SK-N-SH treated with all-trans-retinoic acid at 6 μM for 48 hours (cell line): ENCODE results near the gene TMPRSS4.

ENCODE experiments used
- ATAC-seq: fragments of 200-7000 bp; cut with Tn5 transposase; 3 replicates; pipeline ENCODE4 v1.9.1; 2020; ENCODE audit warnings: mild to moderate bottlenecking, moderate library complexity
- BACH2 ChIP-seq: fragments of 250-450 bp; sonication (Bioruptor Pico); IDR thresholded peaks from 2 replicates; pipeline ENCODE4 v1.9.0; 2021; ENCODE audit warnings: mild to moderate bottlenecking, borderline replicate concordance
- CSDC2 ChIP-seq: fragments of 250-450 bp; sonication (Bioruptor Pico); IDR thresholded peaks from 2 replicates; pipeline ENCODE4 v1.5.0; 2020; ENCODE audit warnings: mild to moderate bottlenecking, moderate library complexity
- ESRRG ChIP-seq: fragments of 250-450 bp; sonication (Bioruptor Pico); IDR thresholded peaks from 2 replicates; pipeline ENCODE4 v1.6.1; 2021; ENCODE audit warnings: mild to moderate bottlenecking
- GLIS3 ChIP-seq: fragments of 250-450 bp; sonication (Bioruptor Pico); IDR thresholded peaks from 2 replicates; pipeline ENCODE4 v1.5.0; 2020; ENCODE audit warnings: mild to moderate bottlenecking, moderate library complexity
- OSR1 ChIP-seq: fragments of 250-450 bp; sonication (Bioruptor Pico); IDR thresholded peaks from 2 replicates; pipeline ENCODE4 v1.8.0; 2022; ENCODE audit warnings: moderate library complexity, mild to moderate bottlenecking, inconsistent platforms
- PPARA ChIP-seq: fragments of 250-450 bp; sonication (Bioruptor Pico); IDR thresholded peaks from 2 replicates; pipeline ENCODE4 v1.5.0; 2020; ENCODE audit warnings: mild to moderate bottlenecking, borderline replicate concordance
- SNAI2 ChIP-seq: fragments of 250-450 bp; sonication (Bioruptor Pico); IDR thresholded peaks from 2 replicates; pipeline ENCODE4 v1.5.0; 2020; ENCODE audit warnings: mild to moderate bottlenecking, moderate library complexity
- ZC3H10 ChIP-seq: fragments of 250-450 bp; sonication (Bioruptor Pico); IDR thresholded peaks from 2 replicates; pipeline ENCODE4 v1.5.1; 2021; ENCODE audit warnings: mild to moderate bottlenecking, moderate library complexity
- ZFP3 ChIP-seq: fragments of 250-450 bp; sonication (Bioruptor Pico); IDR thresholded peaks from 2 replicates; pipeline ENCODE4 v1.5.0; 2020; ENCODE audit warnings: mild to moderate bottlenecking, moderate library complexity
- ZFP30 ChIP-seq: fragments of 450-650 bp; formaldehyde crosslinking; IDR thresholded peaks from 2 replicates; pipeline ENCODE4 v1.5.0; 2022; ENCODE audit warnings: mild to moderate bottlenecking, moderate library complexity
- ZNF70 ChIP-seq: fragments of 450-650 bp; formaldehyde crosslinking; IDR thresholded peaks from 2 replicates; pipeline ENCODE4 v1.5.0; 2020; ENCODE audit warnings: mild to moderate bottlenecking, moderate library complexity
- ZNF8 ChIP-seq: fragments of 450-650 bp; formaldehyde crosslinking; IDR thresholded peaks from 2 replicates; pipeline ENCODE4 v1.5.0; 2020; ENCODE audit warnings: mild to moderate bottlenecking, moderate library complexity
- TF ChIP-seq, protein P1 (sequence below): fragments of 250-450 bp; sonication (Bioruptor Pico); IDR thresholded peaks from 2 replicates; pipeline ENCODE4 v1.5.0; 2020; ENCODE audit warnings: mild to moderate bottlenecking, moderate library complexity
- TF ChIP-seq, protein P2 (sequence below): fragments of 250-450 bp; sonication (Bioruptor Pico); IDR thresholded peaks from 2 replicates; pipeline ENCODE4 v1.5.1; 2021; ENCODE audit warnings: mild to moderate bottlenecking, moderate library complexity
- TF ChIP-seq, protein P3 (sequence below): fragments of 250-450 bp; sonication (Bioruptor Pico); IDR thresholded peaks from 2 replicates; pipeline ENCODE4 v1.8.0; 2020; ENCODE audit warnings: mild to moderate bottlenecking, moderate library complexity, borderline replicate concordance
- TF ChIP-seq, protein P4 (sequence below): fragments of 250-450 bp; sonication (Bioruptor Pico); IDR thresholded peaks from 2 replicates; pipeline ENCODE4 v1.8.0; 2021; ENCODE audit warnings: low read depth, mild to moderate bottlenecking, moderate library complexity, borderline replicate concordance

TMPRSS4 gene

DNA sequence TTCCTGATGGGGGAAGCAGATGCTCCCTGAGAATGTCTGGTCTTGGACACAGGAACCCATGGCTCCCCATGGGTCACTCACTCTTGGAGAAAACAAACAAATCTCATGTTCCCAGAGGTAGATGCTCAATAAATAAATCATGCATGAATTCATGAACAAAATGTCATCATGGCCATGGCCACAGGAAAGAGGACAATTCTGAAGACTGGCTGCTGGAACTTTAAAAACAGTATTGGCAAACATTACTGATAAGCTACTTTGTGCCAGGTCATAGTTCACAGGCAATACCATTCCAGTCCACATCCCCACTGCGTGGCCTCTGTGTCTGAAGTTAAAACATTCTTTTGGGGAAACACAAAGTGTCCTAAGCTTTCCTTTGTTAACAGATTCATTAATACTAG, 19.1 kb downstream of the TMPRSS4 start (continued):
- TF ChIP-seq, protein P1, sequence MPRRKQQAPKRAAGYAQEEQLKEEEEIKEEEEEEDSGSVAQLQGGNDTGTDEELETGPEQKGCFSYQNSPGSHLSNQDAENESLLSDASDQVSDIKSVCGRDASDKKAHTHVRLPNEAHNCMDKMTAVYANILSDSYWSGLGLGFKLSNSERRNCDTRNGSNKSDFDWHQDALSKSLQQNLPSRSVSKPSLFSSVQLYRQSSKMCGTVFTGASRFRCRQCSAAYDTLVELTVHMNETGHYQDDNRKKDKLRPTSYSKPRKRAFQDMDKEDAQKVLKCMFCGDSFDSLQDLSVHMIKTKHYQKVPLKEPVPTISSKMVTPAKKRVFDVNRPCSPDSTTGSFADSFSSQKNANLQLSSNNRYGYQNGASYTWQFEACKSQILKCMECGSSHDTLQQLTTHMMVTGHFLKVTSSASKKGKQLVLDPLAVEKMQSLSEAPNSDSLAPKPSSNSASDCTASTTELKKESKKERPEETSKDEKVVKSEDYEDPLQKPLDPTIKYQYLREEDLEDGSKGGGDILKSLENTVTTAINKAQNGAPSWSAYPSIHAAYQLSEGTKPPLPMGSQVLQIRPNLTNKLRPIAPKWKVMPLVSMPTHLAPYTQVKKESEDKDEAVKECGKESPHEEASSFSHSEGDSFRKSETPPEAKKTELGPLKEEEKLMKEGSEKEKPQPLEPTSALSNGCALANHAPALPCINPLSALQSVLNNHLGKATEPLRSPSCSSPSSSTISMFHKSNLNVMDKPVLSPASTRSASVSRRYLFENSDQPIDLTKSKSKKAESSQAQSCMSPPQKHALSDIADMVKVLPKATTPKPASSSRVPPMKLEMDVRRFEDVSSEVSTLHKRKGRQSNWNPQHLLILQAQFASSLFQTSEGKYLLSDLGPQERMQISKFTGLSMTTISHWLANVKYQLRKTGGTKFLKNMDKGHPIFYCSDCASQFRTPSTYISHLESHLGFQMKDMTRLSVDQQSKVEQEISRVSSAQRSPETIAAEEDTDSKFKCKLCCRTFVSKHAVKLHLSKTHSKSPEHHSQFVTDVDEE (CRISPR knock-in tag), result no peak
- no peak for TF ChIP-seq ZFP30 (CRISPR knock-in tag)

DNA sequence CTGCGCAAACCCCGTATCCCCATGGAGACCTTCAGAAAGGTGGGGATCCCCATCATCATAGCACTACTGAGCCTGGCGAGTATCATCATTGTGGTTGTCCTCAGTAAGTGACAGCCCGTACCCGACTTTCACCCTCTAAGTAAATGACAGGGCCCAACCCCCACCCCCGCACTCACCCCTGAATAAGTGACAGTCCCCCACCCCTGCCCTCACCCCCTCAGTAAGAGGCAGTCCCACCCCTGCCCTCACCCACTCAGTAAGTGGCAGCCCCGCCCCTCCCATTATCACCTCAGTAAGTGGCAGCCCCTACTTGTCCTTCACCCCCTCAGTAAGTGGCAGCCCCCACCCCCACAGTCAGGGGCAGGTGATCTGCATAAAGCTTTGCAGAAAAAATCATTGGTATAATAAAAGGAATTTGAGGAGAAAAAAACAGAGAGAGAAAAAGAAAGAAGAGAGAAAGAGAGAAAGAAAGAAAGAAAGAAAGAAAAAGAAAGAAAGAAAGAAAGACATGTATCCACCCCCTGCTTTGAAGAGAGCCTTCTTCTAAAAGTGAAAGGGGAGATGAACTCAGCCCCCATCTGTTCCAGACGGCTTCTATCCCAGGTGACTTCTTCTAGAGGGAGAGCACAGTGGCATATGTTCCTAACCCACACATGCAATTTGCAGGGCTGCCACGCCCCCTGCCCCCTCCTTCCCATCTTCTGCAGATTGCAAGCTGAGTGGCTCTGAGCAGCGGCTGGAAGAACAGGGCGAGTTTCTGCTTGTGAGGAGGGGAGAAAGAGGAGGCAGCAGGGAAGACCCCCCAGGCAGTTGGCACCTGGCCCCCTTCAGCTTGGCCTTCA, 22.3 kb downstream of the TMPRSS4 start:
- no peak for ATAC-seq
- TF ChIP-seq OSR1 (CRISPR knock-in tag), result no peak

DNA sequence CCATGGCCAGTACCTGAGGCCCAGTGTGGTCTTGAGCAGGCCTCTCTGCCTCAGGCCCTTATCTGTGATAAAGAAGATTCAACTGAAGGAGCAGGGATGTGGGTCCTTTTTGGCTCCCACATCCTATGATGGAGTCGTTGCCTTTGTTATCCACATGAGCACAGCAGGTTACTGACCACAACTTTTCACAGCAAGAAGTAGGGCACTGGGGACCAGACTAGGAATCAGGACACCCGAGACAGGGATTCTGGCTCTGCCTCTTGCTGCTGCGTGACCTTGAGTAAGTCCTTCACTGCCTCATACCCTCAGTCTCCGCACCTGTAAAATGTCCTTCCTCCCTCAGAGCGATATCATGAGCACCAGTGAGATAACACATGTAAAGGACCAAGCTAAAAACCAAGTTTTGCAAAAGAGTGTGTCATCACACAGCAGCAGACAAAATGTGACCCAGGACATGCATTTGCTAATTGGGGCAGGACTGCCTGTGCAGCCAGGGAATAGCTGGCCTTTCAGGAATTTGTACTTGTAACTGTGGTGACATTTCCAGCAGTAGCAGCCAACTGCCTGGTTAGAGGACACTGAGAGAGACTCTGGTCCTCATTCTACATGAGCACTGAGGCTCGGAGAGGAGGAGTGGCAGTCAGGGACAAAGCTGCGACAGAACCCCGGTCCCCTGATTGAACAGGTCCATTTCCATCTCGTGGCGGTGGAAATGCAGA, 23.1 kb downstream of the TMPRSS4 start:
- TF ChIP-seq SNAI2 (CRISPR knock-in tag) (no peak), BACH2 (CRISPR knock-in tag) (no peak), OSR1 (CRISPR knock-in tag) (no peak), CSDC2 (no peak), ZNF8 (no peak), ZNF70 (CRISPR knock-in tag) (no peak), PPARA (CRISPR knock-in tag) (no peak), ZC3H10 (CRISPR knock-in tag) (no peak), ZFP30 (CRISPR knock-in tag) (no peak), ZFP3 (CRISPR knock-in tag) (no peak), ESRRG (no peak), GLIS3 (CRISPR knock-in tag) (no peak)
- TF ChIP-seq, protein P2, sequence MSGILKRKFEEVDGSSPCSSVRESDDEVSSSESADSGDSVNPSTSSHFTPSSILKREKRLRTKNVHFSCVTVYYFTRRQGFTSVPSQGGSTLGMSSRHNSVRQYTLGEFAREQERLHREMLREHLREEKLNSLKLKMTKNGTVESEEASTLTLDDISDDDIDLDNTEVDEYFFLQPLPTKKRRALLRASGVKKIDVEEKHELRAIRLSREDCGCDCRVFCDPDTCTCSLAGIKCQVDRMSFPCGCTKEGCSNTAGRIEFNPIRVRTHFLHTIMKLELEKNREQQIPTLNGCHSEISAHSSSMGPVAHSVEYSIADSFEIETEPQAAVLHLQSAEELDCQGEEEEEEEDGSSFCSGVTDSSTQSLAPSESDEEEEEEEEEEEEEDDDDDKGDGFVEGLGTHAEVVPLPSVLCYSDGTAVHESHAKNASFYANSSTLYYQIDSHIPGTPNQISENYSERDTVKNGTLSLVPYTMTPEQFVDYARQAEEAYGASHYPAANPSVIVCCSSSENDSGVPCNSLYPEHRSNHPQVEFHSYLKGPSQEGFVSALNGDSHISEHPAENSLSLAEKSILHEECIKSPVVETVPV (CRISPR knock-in tag), result no peak
- TF ChIP-seq, protein P3, sequence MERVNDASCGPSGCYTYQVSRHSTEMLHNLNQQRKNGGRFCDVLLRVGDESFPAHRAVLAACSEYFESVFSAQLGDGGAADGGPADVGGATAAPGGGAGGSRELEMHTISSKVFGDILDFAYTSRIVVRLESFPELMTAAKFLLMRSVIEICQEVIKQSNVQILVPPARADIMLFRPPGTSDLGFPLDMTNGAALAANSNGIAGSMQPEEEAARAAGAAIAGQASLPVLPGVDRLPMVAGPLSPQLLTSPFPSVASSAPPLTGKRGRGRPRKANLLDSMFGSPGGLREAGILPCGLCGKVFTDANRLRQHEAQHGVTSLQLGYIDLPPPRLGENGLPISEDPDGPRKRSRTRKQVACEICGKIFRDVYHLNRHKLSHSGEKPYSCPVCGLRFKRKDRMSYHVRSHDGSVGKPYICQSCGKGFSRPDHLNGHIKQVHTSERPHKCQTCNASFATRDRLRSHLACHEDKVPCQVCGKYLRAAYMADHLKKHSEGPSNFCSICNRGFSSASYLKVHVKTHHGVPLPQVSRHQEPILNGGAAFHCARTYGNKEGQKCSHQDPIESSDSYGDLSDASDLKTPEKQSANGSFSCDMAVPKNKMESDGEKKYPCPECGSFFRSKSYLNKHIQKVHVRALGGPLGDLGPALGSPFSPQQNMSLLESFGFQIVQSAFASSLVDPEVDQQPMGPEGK, result no peak
- TF ChIP-seq, protein P4, sequence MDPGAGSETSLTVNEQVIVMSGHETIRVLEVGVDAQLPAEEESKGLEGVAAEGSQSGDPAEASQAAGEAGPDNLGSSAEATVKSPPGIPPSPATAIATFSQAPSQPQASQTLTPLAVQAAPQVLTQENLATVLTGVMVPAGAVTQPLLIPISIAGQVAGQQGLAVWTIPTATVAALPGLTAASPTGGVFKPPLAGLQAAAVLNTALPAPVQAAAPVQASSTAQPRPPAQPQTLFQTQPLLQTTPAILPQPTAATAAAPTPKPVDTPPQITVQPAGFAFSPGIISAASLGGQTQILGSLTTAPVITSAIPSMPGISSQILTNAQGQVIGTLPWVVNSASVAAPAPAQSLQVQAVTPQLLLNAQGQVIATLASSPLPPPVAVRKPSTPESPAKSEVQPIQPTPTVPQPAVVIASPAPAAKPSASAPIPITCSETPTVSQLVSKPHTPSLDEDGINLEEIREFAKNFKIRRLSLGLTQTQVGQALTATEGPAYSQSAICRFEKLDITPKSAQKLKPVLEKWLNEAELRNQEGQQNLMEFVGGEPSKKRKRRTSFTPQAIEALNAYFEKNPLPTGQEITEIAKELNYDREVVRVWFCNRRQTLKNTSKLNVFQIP (CRISPR knock-in tag), result no peak
- TF ChIP-seq, protein P1 (CRISPR knock-in tag), result no peak
- ATAC-seq, result no peak
